SK-N-SH treated with all-trans-retinoic acid at 6 μM for 48 hours (cell line): ENCODE measurements around the gene RACK1.

Experiments
- ARNTL ChIP-seq: fragments of 450-650 bp; formaldehyde crosslinking; IDR thresholded peaks from 2 replicates; pipeline ENCODE4 v1.5.0; 2020; ENCODE audit warnings: low read depth, mild to moderate bottlenecking, moderate library complexity, borderline replicate concordance
- ESRRG ChIP-seq: fragments of 250-450 bp; sonication (Bioruptor Pico); IDR thresholded peaks from 2 replicates; pipeline ENCODE4 v1.6.1; 2021; ENCODE audit warnings: mild to moderate bottlenecking
- GLIS3 ChIP-seq: fragments of 250-450 bp; sonication (Bioruptor Pico); IDR thresholded peaks from 2 replicates; pipeline ENCODE4 v1.5.0; 2020; ENCODE audit warnings: mild to moderate bottlenecking, moderate library complexity
- OSR1 ChIP-seq: fragments of 250-450 bp; sonication (Bioruptor Pico); IDR thresholded peaks from 2 replicates; pipeline ENCODE4 v1.8.0; 2022; ENCODE audit warnings: moderate library complexity, mild to moderate bottlenecking, inconsistent platforms
- PPARA ChIP-seq: fragments of 250-450 bp; sonication (Bioruptor Pico); IDR thresholded peaks from 2 replicates; pipeline ENCODE4 v1.5.0; 2020; ENCODE audit warnings: mild to moderate bottlenecking, borderline replicate concordance
- TCF4 ChIP-seq: fragments of 250-450 bp; sonication (Bioruptor Pico); IDR thresholded peaks from 2 replicates; pipeline ENCODE4 v1.8.0; 2021; ENCODE audit warnings: mild to moderate bottlenecking, moderate library complexity, borderline replicate concordance
- ZFP3 ChIP-seq: fragments of 250-450 bp; sonication (Bioruptor Pico); IDR thresholded peaks from 2 replicates; pipeline ENCODE4 v1.5.0; 2020; ENCODE audit warnings: mild to moderate bottlenecking, moderate library complexity
- ZFP30 ChIP-seq: fragments of 450-650 bp; formaldehyde crosslinking; IDR thresholded peaks from 2 replicates; pipeline ENCODE4 v1.5.0; 2022; ENCODE audit warnings: mild to moderate bottlenecking, moderate library complexity
- TF ChIP-seq, protein P1 (sequence below): fragments of 250-450 bp; sonication (Bioruptor Pico); IDR thresholded peaks from 2 replicates; pipeline ENCODE4 v1.8.0; 2020; ENCODE audit warnings: mild to moderate bottlenecking, moderate library complexity, borderline replicate concordance
- TF ChIP-seq, protein P2 (sequence below): fragments of 250-450 bp; sonication (Bioruptor Pico); IDR thresholded peaks from 2 replicates; pipeline ENCODE4 v1.5.0; 2020; ENCODE audit warnings: mild to moderate bottlenecking, moderate library complexity
- TF ChIP-seq, protein P3 (sequence below): fragments of 250-450 bp; sonication (Bioruptor Pico); IDR thresholded peaks from 2 replicates; pipeline ENCODE4 v1.8.0; 2021; ENCODE audit warnings: low read depth, mild to moderate bottlenecking, moderate library complexity, borderline replicate concordance
- TF ChIP-seq, protein P4 (sequence below): fragments of 250-450 bp; sonication (Bioruptor Pico); IDR thresholded peaks from 2 replicates; pipeline ENCODE4 v1.5.1; 2020; ENCODE audit warnings: low read depth, mild to moderate bottlenecking, moderate library complexity

GRCh38 chr5:181205761-181206649 lies 37.7 kb downstream of the RACK1 start:
- TF ChIP-seq, protein P1, sequence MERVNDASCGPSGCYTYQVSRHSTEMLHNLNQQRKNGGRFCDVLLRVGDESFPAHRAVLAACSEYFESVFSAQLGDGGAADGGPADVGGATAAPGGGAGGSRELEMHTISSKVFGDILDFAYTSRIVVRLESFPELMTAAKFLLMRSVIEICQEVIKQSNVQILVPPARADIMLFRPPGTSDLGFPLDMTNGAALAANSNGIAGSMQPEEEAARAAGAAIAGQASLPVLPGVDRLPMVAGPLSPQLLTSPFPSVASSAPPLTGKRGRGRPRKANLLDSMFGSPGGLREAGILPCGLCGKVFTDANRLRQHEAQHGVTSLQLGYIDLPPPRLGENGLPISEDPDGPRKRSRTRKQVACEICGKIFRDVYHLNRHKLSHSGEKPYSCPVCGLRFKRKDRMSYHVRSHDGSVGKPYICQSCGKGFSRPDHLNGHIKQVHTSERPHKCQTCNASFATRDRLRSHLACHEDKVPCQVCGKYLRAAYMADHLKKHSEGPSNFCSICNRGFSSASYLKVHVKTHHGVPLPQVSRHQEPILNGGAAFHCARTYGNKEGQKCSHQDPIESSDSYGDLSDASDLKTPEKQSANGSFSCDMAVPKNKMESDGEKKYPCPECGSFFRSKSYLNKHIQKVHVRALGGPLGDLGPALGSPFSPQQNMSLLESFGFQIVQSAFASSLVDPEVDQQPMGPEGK (CRISPR knock-in tag): no peak
- no peak for TF ChIP-seq ZFP3 (CRISPR knock-in tag)
- no peak for TF ChIP-seq OSR1 (CRISPR knock-in tag)
- no peak for TF ChIP-seq TCF4 (CRISPR knock-in tag)
- TF ChIP-seq, protein P2, sequence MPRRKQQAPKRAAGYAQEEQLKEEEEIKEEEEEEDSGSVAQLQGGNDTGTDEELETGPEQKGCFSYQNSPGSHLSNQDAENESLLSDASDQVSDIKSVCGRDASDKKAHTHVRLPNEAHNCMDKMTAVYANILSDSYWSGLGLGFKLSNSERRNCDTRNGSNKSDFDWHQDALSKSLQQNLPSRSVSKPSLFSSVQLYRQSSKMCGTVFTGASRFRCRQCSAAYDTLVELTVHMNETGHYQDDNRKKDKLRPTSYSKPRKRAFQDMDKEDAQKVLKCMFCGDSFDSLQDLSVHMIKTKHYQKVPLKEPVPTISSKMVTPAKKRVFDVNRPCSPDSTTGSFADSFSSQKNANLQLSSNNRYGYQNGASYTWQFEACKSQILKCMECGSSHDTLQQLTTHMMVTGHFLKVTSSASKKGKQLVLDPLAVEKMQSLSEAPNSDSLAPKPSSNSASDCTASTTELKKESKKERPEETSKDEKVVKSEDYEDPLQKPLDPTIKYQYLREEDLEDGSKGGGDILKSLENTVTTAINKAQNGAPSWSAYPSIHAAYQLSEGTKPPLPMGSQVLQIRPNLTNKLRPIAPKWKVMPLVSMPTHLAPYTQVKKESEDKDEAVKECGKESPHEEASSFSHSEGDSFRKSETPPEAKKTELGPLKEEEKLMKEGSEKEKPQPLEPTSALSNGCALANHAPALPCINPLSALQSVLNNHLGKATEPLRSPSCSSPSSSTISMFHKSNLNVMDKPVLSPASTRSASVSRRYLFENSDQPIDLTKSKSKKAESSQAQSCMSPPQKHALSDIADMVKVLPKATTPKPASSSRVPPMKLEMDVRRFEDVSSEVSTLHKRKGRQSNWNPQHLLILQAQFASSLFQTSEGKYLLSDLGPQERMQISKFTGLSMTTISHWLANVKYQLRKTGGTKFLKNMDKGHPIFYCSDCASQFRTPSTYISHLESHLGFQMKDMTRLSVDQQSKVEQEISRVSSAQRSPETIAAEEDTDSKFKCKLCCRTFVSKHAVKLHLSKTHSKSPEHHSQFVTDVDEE (CRISPR knock-in tag): no peak
- no peak for TF ChIP-seq PPARA (CRISPR knock-in tag)
- no peak for TF ChIP-seq ARNTL (CRISPR knock-in tag)
- TF ChIP-seq ZFP30 (CRISPR knock-in tag): no peak
- no peak for TF ChIP-seq ESRRG (CRISPR knock-in tag)
- TF ChIP-seq, protein P3, sequence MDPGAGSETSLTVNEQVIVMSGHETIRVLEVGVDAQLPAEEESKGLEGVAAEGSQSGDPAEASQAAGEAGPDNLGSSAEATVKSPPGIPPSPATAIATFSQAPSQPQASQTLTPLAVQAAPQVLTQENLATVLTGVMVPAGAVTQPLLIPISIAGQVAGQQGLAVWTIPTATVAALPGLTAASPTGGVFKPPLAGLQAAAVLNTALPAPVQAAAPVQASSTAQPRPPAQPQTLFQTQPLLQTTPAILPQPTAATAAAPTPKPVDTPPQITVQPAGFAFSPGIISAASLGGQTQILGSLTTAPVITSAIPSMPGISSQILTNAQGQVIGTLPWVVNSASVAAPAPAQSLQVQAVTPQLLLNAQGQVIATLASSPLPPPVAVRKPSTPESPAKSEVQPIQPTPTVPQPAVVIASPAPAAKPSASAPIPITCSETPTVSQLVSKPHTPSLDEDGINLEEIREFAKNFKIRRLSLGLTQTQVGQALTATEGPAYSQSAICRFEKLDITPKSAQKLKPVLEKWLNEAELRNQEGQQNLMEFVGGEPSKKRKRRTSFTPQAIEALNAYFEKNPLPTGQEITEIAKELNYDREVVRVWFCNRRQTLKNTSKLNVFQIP (CRISPR knock-in tag): no peak
- TF ChIP-seq GLIS3: no peak
- TF ChIP-seq, protein P4, sequence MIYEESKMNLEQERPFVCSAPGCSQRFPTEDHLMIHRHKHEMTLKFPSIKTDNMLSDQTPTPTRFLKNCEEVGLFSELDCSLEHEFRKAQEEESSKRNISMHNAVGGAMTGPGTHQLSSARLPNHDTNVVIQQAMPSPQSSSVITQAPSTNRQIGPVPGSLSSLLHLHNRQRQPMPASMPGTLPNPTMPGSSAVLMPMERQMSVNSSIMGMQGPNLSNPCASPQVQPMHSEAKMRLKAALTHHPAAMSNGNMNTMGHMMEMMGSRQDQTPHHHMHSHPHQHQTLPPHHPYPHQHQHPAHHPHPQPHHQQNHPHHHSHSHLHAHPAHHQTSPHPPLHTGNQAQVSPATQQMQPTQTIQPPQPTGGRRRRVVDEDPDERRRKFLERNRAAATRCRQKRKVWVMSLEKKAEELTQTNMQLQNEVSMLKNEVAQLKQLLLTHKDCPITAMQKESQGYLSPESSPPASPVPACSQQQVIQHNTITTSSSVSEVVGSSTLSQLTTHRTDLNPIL (CRISPR knock-in tag): no peak
